A549 (cell line): ENCODE measurements around the gene PRKCE. TPM values are rescaled to one million over a fixed set of nuclear protein-coding genes. Genes with fewer than 3 reads are reported as not detected.

Source experiments
- ATAC-seq, 2 experiments: fragments of 200-7000 bp in 1 of 2; fragments of >200 bp in 1 of 2; cut with Nextera tagmentation in 1 of 2; cut with Tn5 transposase in 1 of 2; 3 replicates each; pipeline versions ENCODE4 v1.8.0 to v1.9.1; 2018 to 2020; ENCODE audit warnings: mild to moderate bottlenecking in 1 of 2, moderate library complexity in 1 of 2
- CTCF ChIA-PET: fragments of 300-600 bp; sonication (Branson Sonifier 250); formaldehyde crosslinking; extraction: SDS; loops from one replicate; lab custom pipeline; 2021; ENCODE audit warnings: antibody characterized with exemption, inconsistent platforms; lab: Yijun Ruan, JAX
- POLR2A ChIA-PET: fragments of 350-600 bp; formaldehyde crosslinking; extraction: SDS; loops from one replicate; lab custom pipeline; 2021; ENCODE audit warnings: antibody characterized with exemption, inconsistent platforms; lab: Yijun Ruan, JAX
- DNase-seq, 2 experiments: peaks; one replicate each; pipeline versions ENCODE4 v3.0.0 to v3.0.0-alpha.2; 2011 to 2016; ENCODE audit warnings: low read depth in 1 of 2, low spot score in 1 of 2
- FAIRE-seq: peaks from 2 replicates; lab custom pipeline; 2011; peaks lifted over from hg19 to GRCh38; lab: Jason Lieb, UNC
- H3K27ac ChIP-seq, 2 experiments: fragments of >200 bp; sonication (Bioruptor Twin); formaldehyde crosslinking; 3 replicates each; pipeline ENCODE4 v1.5.1; 2016 to 2017
- H3K4me1 ChIP-seq: fragments of >200 bp; sonication (Bioruptor Twin); formaldehyde crosslinking; 3 replicates; pipeline ENCODE4 v1.6.1; 2016
- H3K4me2 ChIP-seq: fragments of >200 bp; sonication (Bioruptor Twin); formaldehyde crosslinking; 3 replicates; pipeline ENCODE4 v1.6.1; 2016
- H3K4me3 ChIP-seq: fragments of >200 bp; sonication (Bioruptor Twin); formaldehyde crosslinking; 3 replicates; pipeline ENCODE4 v1.5.1; 2016
- H3K9me3 ChIP-seq: fragments of >200 bp; sonication (Bioruptor Twin); formaldehyde crosslinking; 3 replicates; pipeline ENCODE4 v1.6.1; 2016
- BHLHE40 ChIP-seq: IDR thresholded peaks from 2 replicates; pipeline ENCODE4 v1.6.1; 2012; ENCODE audit warnings: low read depth, low read length, inconsistent platforms
- CBX2 ChIP-seq: fragments of 200-600 bp; sonication (generic); IDR thresholded peaks from 2 replicates; pipeline ENCODE4 v1.6.1; 2016; ENCODE audit warnings: low read depth, mild to moderate bottlenecking, borderline replicate concordance
- CBX8 ChIP-seq: fragments of 200-600 bp; sonication (generic); IDR thresholded peaks from 2 replicates; pipeline ENCODE4 v1.6.1; 2016
- CHD4 ChIP-seq: fragments of 200-600 bp; sonication (generic); IDR thresholded peaks from 2 replicates; pipeline ENCODE4 v1.6.1; 2016; ENCODE audit warnings: antibody characterized with exemption, mild to moderate bottlenecking, borderline replicate concordance
- EHF ChIP-seq: fragments of 250-450 bp; sonication (Bioruptor Pico); IDR thresholded peaks from 2 replicates; pipeline ENCODE4 v1.5.0; 2020; ENCODE audit warnings: mild to moderate bottlenecking
- ELK1 ChIP-seq: fragments of 150-350 bp; IDR thresholded peaks from 2 replicates; pipeline ENCODE4 v1.6.1; 2014; ENCODE audit warnings: low read depth, mild to moderate bottlenecking, low read length
- ESRRA ChIP-seq: fragments of 150-350 bp; IDR thresholded peaks from 2 replicates; pipeline ENCODE4 v1.6.1; 2014; ENCODE audit warnings: mild to moderate bottlenecking, low read length, borderline replicate concordance
- HOXB5 ChIP-seq: fragments of 250-450 bp; sonication (Bioruptor Pico); IDR thresholded peaks from 2 replicates; pipeline ENCODE4 v1.5.0; 2020; ENCODE audit warnings: mild to moderate bottlenecking, moderate library complexity
- JUNB ChIP-seq: fragments of >200 bp; sonication (Bioruptor Twin); formaldehyde crosslinking; IDR thresholded peaks from 2 replicates; pipeline ENCODE4 v1.6.1; 2016
- MAZ ChIP-seq: fragments of 150-350 bp; IDR thresholded peaks from 2 replicates; pipeline ENCODE4 v1.6.1; 2014; ENCODE audit warnings: antibody characterized with exemption, low read depth, low read length, borderline replicate concordance
- NFE2L2 ChIP-seq: fragments of 150-350 bp; conservative IDR thresholded peaks from 2 replicates; pipeline ENCODE4 v1.6.1; 2014; ENCODE audit warnings: low read length
- NPAS2 ChIP-seq: fragments of 250-450 bp; sonication (Bioruptor Pico); IDR thresholded peaks from 2 replicates; pipeline ENCODE4 v1.8.0; 2022; ENCODE audit warnings: mild to moderate bottlenecking, moderate library complexity, borderline replicate concordance
- REST ChIP-seq: fragments of 200-600 bp; sonication (generic); IDR thresholded peaks from 2 replicates; pipeline ENCODE4 v1.6.1; 2016; ENCODE audit warnings: antibody characterized with exemption, mild to moderate bottlenecking, moderate library complexity
- RFX5 ChIP-seq: fragments of 450-650 bp; IDR thresholded peaks from 2 replicates; pipeline ENCODE4 v1.7.1; 2014; ENCODE audit warnings: antibody characterized with exemption, mild to moderate bottlenecking, moderate library complexity
- SMC3 ChIP-seq: fragments of >200 bp; sonication (Bioruptor Twin); formaldehyde crosslinking; IDR thresholded peaks from 3 replicates; pipeline ENCODE4 v1.6.1; 2018; ENCODE audit warnings: inconsistent platforms
- SREBF2 ChIP-seq: fragments of 450-650 bp; IDR thresholded peaks from 2 replicates; pipeline ENCODE4 v1.6.1; 2014; ENCODE audit warnings: mild to moderate bottlenecking, moderate library complexity
- TP53 ChIP-seq: fragments of 250-450 bp; sonication (Bioruptor Pico); IDR thresholded peaks from 2 replicates; pipeline ENCODE4 v1.5.0; 2021; ENCODE audit warnings: mild to moderate bottlenecking, moderate library complexity
- ZFP36 ChIP-seq: fragments of 450-650 bp; IDR thresholded peaks from 2 replicates; pipeline ENCODE4 v1.6.1; 2014; ENCODE audit warnings: borderline replicate concordance; ENCODE audit not compliant: partially characterized antibody
- ZNF302 ChIP-seq: fragments of 250-450 bp; sonication (Bioruptor Pico); IDR thresholded peaks from 2 replicates; pipeline ENCODE4 v1.9.0; 2021; ENCODE audit warnings: inconsistent platforms, mild to moderate bottlenecking, moderate library complexity
- WGBS: methylation state at CpG from one replicate; pipeline ENCODE4 v1.1.6; 2017; ENCODE audit errors: missing lambda C conversion rate; 5-methylcytosine and 5-hydroxymethylcytosine counted together
- polyA plus RNA-seq, 4 experiments: library from polyadenylated mRNA; depleted of rRNA in 3 of 4; stranded (reverse); fragments of >200 nt; fragmentation: RNase III in 1 of 4; extraction: RNeasy Plus Mini Kit Qiagen cat#74134 plus additional on column Dnase treatment in 1 of 4; gene quantifications; 2 replicates in 3 of 4; 3 replicates in 1 of 4; pipeline ENCODE4 v1.2.3, GENCODE V29; 2011 to 2017
- TF ChIP-seq, protein P1 (sequence below): fragments of 250-450 bp; sonication (Bioruptor Pico); IDR thresholded peaks from 2 replicates; pipeline ENCODE4 v1.5.0; 2021; ENCODE audit warnings: mild to moderate bottlenecking, moderate library complexity, borderline replicate concordance
- TF ChIP-seq, protein P2 (sequence below): fragments of >200 bp; sonication (Bioruptor Twin); formaldehyde crosslinking; IDR thresholded peaks from 3 replicates; pipeline ENCODE4 v1.5.1; 2016
- TF ChIP-seq, protein P3 (sequence below): IDR thresholded peaks from 2 replicates; pipeline ENCODE4 v1.6.1; 2012

PRKCE gene
- polyA plus RNA-seq, 2 of the 4 experiments (the other 2 are of a cell fraction): 11.5 to 12.0 TPM

DNA sequence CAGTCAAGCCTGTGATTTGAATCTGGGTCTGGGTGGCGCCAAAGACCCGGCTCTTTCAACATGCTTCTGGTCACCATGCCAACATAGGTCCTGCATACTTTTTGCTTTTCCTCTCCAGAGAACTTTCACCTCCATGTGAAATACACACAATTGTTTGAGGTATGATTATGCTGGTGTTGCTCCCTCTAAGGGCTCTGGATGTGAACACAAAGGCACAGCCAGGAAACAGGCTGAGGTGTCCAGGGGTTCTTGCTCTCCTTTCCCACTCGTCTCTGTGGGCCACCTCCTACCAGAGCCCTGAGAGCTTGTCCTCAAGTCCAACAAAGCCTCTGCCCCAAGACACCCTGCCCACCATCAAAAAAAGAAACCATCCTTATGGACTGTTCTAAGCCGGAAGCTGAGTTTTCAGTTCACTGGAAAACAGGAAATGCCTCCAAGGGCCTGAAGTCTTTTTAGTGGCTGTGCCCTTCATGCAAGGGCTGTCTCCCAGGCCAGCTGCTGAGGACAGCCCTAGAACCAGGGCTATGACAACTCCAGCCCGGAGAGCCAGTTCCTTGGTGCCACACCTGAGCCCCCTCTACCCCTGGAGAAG is 545.5 kb downstream of the PRKCE start (continued):
- TF ChIP-seq, protein P1, sequence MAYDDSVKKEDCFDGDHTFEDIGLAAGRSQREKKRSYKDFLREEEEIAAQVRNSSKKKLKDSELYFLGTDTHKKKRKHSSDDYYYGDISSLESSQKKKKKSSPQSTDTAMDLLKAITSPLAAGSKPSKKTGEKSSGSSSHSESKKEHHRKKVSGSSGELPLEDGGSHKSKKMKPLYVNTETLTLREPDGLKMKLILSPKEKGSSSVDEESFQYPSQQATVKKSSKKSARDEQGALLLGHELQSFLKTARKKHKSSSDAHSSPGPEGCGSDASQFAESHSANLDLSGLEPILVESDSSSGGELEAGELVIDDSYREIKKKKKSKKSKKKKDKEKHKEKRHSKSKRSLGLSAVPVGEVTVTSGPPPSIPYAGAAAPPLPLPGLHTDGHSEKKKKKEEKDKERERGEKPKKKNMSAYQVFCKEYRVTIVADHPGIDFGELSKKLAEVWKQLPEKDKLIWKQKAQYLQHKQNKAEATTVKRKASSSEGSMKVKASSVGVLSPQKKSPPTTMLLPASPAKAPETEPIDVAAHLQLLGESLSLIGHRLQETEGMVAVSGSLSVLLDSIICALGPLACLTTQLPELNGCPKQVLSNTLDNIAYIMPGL (CRISPR knock-in tag): no peak
- no peak for TF ChIP-seq SMC3
- no peak for TF ChIP-seq RFX5
- TF ChIP-seq MAZ: no peak
- no peak for TF ChIP-seq ZFP36
- TF ChIP-seq REST: no peak
- TF ChIP-seq, protein P2, sequence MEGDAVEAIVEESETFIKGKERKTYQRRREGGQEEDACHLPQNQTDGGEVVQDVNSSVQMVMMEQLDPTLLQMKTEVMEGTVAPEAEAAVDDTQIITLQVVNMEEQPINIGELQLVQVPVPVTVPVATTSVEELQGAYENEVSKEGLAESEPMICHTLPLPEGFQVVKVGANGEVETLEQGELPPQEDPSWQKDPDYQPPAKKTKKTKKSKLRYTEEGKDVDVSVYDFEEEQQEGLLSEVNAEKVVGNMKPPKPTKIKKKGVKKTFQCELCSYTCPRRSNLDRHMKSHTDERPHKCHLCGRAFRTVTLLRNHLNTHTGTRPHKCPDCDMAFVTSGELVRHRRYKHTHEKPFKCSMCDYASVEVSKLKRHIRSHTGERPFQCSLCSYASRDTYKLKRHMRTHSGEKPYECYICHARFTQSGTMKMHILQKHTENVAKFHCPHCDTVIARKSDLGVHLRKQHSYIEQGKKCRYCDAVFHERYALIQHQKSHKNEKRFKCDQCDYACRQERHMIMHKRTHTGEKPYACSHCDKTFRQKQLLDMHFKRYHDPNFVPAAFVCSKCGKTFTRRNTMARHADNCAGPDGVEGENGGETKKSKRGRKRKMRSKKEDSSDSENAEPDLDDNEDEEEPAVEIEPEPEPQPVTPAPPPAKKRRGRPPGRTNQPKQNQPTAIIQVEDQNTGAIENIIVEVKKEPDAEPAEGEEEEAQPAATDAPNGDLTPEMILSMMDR: no peak

GRCh38 chr2:46197672-46198071 is 546.2 kb downstream of the PRKCE start:
- CTCF ChIA-PET: interaction anchor here (1.1 to 1.4 kb wide), 2 partner anchors 8 to 97 kb away, joined by 3 read pairs; no protein-coding TSS in a partner anchor
- TF ChIP-seq ELK1: no peak
- TF ChIP-seq CBX2: no peak
- no peak for TF ChIP-seq TP53 (CRISPR knock-in tag)
- no peak for TF ChIP-seq MAZ
- TF ChIP-seq EHF (CRISPR knock-in tag): no peak
- TF ChIP-seq ESRRA: no peak
- TF ChIP-seq ZNF302 (CRISPR knock-in tag): no peak
- no peak for TF ChIP-seq SREBF2
- TF ChIP-seq HOXB5 (CRISPR knock-in tag): no peak
- TF ChIP-seq CBX8: no peak
- no peak for TF ChIP-seq BHLHE40
- TF ChIP-seq JUNB: no peak
- TF ChIP-seq CHD4: no peak
- no peak for TF ChIP-seq NPAS2
- no peak for TF ChIP-seq NFE2L2
- TF ChIP-seq, protein P3, sequence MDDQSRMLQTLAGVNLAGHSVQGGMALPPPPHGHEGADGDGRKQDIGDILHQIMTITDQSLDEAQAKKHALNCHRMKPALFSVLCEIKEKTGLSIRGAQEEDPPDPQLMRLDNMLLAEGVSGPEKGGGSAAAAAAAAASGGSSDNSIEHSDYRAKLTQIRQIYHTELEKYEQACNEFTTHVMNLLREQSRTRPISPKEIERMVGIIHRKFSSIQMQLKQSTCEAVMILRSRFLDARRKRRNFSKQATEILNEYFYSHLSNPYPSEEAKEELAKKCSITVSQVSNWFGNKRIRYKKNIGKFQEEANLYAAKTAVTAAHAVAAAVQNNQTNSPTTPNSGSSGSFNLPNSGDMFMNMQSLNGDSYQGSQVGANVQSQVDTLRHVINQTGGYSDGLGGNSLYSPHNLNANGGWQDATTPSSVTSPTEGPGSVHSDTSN: no peak
- Histone ChIP-seq H3K9me3 (peaks cover 10% of the 10 kb centered on the region), H3K4me1 (no peaks in the 10 kb centered on the region), H3K4me2 (no peak overlapping the region), H3K27ac (no peak overlapping the region; a peak in 1 of 6 replicates), H3K4me3 (no peak overlapping the region)
- POLR2A ChIA-PET: no interaction called here
- FAIRE-seq (no peak), ATAC-seq (no peak), DNase-seq (no peak)
- WGBS: 75% methylated on average over 4 of the region's 4 CpGs
